HepG2 (cell line): ENCODE measurements around the gene MORF4L2. TPM values are rescaled to one million over a fixed set of nuclear protein-coding genes. Genes with fewer than 3 reads are reported as not detected.

Experiments
- ATAC-seq: fragments of 200-7000 bp; cut with Tn5 transposase; 3 replicates; pipeline ENCODE4 v1.9.1; 2020; ENCODE audit warnings: mild to moderate bottlenecking, moderate library complexity
- BruUV-seq: library from RNA; stranded (reverse); fragments of 400-500 nt; replicated peaks from 2 replicates; lab custom pipeline; 2021; lab: Mats Ljungman, UMichigan
- CTCF ChIA-PET: fragments of 300-600 bp; formaldehyde crosslinking; extraction: SDS; loops from one replicate; lab custom pipeline; 2021; ENCODE audit warnings: low total read pairs, inconsistent platforms, low intra/inter-chr PET ratio; lab: Yijun Ruan, JAX
- POLR2A ChIA-PET: fragments of 350-600 bp; sonication (Branson Sonifier 250); formaldehyde crosslinking; loops from one replicate; lab custom pipeline; 2020; ENCODE audit warnings: antibody characterized with exemption, inconsistent platforms; lab: Yijun Ruan, JAX
- DNase-seq: peaks from one replicate; pipeline ENCODE4 v3.0.0-alpha.2; 2015; ENCODE audit warnings: low spot score
- FAIRE-seq: peaks from 3 replicates; lab custom pipeline; 2011; peaks lifted over from hg19 to GRCh38; lab: Jason Lieb, UNC
- H2AFZ ChIP-seq: one replicate; pipeline ENCODE4 v1.6.1; 2011; ENCODE audit warnings: low read length, inconsistent platforms
- H3K27ac ChIP-seq: fragments of 300-600 bp; 3 replicates; pipeline ENCODE4 v1.8.0; 2011; ENCODE audit warnings: mixed run types, mild to moderate bottlenecking, mixed read lengths, low read length, inconsistent platforms; ENCODE audit not compliant: insufficient read depth; ENCODE audit errors: extremely low read length
- H3K27me3 ChIP-seq, 2 experiments: fragments of 200-600 bp in 1 of 2; 2 replicates in 1 of 2; 3 replicates in 1 of 2; pipeline versions ENCODE4 v1.6.0 to v1.8.0; 2011; ENCODE audit warnings: low read length in 2 of 2, mild to moderate bottlenecking in 2 of 2, moderate library complexity in 2 of 2, inconsistent platforms in 1 of 2; ENCODE audit not compliant: insufficient read depth in 2 of 2, control insufficient read depth in 1 of 2
- H3K36me3 ChIP-seq, 2 experiments: fragments of 200-600 bp in 1 of 2; replicated peaks in 1 of 2; 2 replicates in 1 of 2; 3 replicates in 1 of 2; pipeline versions ENCODE4 v1.5.1 to v1.8.0; 2011; ENCODE audit warnings: low read length in 2 of 2, inconsistent platforms in 1 of 2; ENCODE audit not compliant: insufficient read depth in 2 of 2, control insufficient read depth in 1 of 2
- H3K4me1 ChIP-seq: 2 replicates; pipeline ENCODE4 v1.5.1; 2012; ENCODE audit warnings: low read length, inconsistent platforms; ENCODE audit not compliant: insufficient read depth
- H3K4me2 ChIP-seq: 2 replicates; pipeline ENCODE4 v1.6.0; 2011; ENCODE audit warnings: low read depth, low read length, inconsistent platforms
- H3K4me3 ChIP-seq, 3 experiments: fragments of 200-600 bp in 1 of 3; sonication (generic), shearing (Covaris generic) in 1 of 3; replicated peaks in 1 of 3; 2 replicates each; pipeline ENCODE4 v1.5.1; 2011 to 2016; ENCODE audit warnings: low read length in 3 of 3, inconsistent platforms in 2 of 3, low read depth in 2 of 3, mild to moderate bottlenecking in 2 of 3, control low read depth in 1 of 3, mixed read lengths in 1 of 3; ENCODE audit not compliant: insufficient read depth in 1 of 3
- H3K79me2 ChIP-seq: one replicate; pipeline ENCODE4 v1.6.1; 2011; ENCODE audit warnings: low read length, inconsistent platforms; ENCODE audit not compliant: insufficient read depth
- H3K9ac ChIP-seq: 2 replicates; pipeline ENCODE4 v1.6.0; 2011; ENCODE audit warnings: mild to moderate bottlenecking, low read depth, low read length, inconsistent platforms; ENCODE audit not compliant: insufficient read depth
- H3K9me3 ChIP-seq: 2 replicates; pipeline ENCODE4 v1.5.1; 2012; ENCODE audit warnings: mild to moderate bottlenecking, low read length
- H4K20me1 ChIP-seq: 2 replicates; pipeline ENCODE4 v1.6.0; 2011; ENCODE audit warnings: inconsistent platforms, mild to moderate bottlenecking, low read length, moderate library complexity; ENCODE audit not compliant: insufficient read depth
- GMEB2 ChIP-seq: IDR thresholded peaks from 2 replicates; pipeline ENCODE4 v1.6.1; 2016; ENCODE audit warnings: missing biosample characterization, missing genetic modification reagents, low read depth
- HMG20B ChIP-seq: conservative IDR thresholded peaks from 2 replicates; pipeline ENCODE4 v1.6.1; 2016; ENCODE audit warnings: missing genetic modification reagents, missing compliant biosample characterization
- MYC ChIP-seq: sonication (generic); formaldehyde crosslinking; IDR thresholded peaks from 2 replicates; pipeline ENCODE4 v1.9.0; 2021; ENCODE audit warnings: missing genetic modification reagents, borderline replicate concordance
- RCOR2 ChIP-seq: IDR thresholded peaks from 2 replicates; pipeline ENCODE4 v1.6.1; 2016; ENCODE audit warnings: missing biosample characterization, missing genetic modification reagents
- ZNF776 ChIP-seq: sonication (generic); formaldehyde crosslinking; IDR thresholded peaks from 2 replicates; pipeline ENCODE4 v1.4.0; 2020; ENCODE audit warnings: mild to moderate bottlenecking, missing genetic modification reagents
- WGBS: methylation state at CpG from one replicate; pipeline ENCODE4 v1.1.6; 2017; ENCODE audit warnings: low lambda C conversion rate; 5-methylcytosine and 5-hydroxymethylcytosine counted together
- in situ Hi-C: cut with HindIII; loops from 2 replicates; pipeline ENCODE4 v1.10.0; 2017; ENCODE audit warnings: low pct_unique_long_range_greater_than_20kb; ENCODE audit not compliant: extremely low pct_ligation_motif_present
- intact Hi-C: fragments of 100-400 bp; cut with micrococcal nuclease; formaldehyde crosslinking; loops from one replicate; pipeline ENCODE4 v1.10.0; 2022; ENCODE audit not compliant: unreplicated experiment
- polyA plus RNA-seq, 8 experiments: library from polyadenylated mRNA; depleted of rRNA in 3 of 8; stranded (reverse) in 7 of 8; unstranded in 1 of 8; fragments of >200 nt; fragmentation: Illumina TruSeq in 4 of 8; extraction: Trizol in 4 of 8; gene quantifications; 2 replicates each; pipeline versions ENCODE4 v1.2.1 to v1.2.3, GENCODE V29; 2011 to 2016; ENCODE audit warnings: low read depth in 4 of 8, missing spikeins in 1 of 8, mixed read lengths in 1 of 8; ENCODE audit not compliant: insufficient read depth in 1 of 8
- total RNA-seq, 5 experiments: library from RNA; depleted of rRNA; stranded (reverse); fragments of >200 nt; fragmentation: Illumina TruSeq; extraction: Trizol; gene quantifications; 2 replicates each; pipeline ENCODE4 v1.2.3, GENCODE V29; 2016; ENCODE audit warnings: low read depth in 1 of 5
- TF ChIP-seq, protein P1 (sequence below): fragments of 450-650 bp; IDR thresholded peaks from 2 replicates; pipeline ENCODE4 v1.6.1; 2016

Gene MORF4L2
- total and polyA plus RNA-seq, 2 of the 13 experiments (the other 11 are each of a cell fraction or from before 2014, with no cell fraction given) = 358 to 469 TPM

DNA sequence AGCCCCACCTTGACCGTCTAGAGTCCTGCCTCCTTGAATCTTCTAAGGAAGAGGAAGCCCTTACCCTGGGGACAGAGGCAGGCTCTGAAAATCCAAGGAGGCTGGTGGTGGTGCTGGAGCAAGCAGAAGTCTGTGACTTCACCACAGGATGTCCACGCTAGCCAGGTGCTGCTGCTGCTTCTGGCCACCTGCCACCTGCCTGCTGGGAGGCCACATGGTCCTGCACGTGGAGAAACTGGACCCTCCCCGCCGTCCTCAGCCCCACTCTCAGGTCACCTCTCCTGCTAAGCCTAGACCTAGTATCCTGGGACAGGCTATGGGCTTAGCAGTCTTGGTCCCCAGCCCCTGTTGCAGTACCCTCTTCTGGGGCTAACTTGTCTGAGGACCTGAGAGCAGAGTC lies 40.0 kb upstream of the MORF4L2 start:
- FAIRE-seq (no peak), DNase-seq (no peak), ATAC-seq (no peak; the same call in 2 of the 3 replicates)
- no peaks in the 10 kb centered on the region for H3K4me1 ChIP-seq
- BruUV-seq = no TSS peak
- no peak overlapping the region for H3K9ac ChIP-seq
- H2AFZ ChIP-seq = no peak overlapping the region
- no peak overlapping the region for H3K4me2 ChIP-seq
- no CpG with 5 or more reads among the region's 5 CpGs for whole genome bisulfite sequencing
- TF ChIP-seq HMG20B (CRISPR knock-in tag) (no peak), GMEB2 (CRISPR knock-in tag) (no peak), ZNF776 (no peak), MYC (CRISPR knock-in tag) (no peak), RCOR2 (no peak)
- TF ChIP-seq, protein P1, sequence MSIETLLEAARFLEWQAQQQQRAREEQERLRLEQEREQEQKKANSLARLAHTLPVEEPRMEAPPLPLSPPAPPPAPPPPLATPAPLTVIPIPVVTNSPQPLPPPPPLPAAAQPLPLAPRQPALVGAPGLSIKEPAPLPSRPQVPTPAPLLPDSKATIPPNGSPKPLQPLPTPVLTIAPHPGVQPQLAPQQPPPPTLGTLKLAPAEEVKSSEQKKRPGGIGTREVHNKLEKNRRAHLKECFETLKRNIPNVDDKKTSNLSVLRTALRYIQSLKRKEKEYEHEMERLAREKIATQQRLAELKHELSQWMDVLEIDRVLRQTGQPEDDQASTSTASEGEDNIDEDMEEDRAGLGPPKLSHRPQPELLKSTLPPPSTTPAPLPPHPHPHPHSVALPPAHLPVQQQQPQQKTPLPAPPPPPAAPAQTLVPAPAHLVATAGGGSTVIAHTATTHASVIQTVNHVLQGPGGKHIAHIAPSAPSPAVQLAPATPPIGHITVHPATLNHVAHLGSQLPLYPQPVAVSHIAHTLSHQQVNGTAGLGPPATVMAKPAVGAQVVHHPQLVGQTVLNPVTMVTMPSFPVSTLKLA = peak; percentile 30; the same call in 1 of the 2 replicates
- CTCF ChIA-PET = no interaction called here
- H3K36me3 ChIP-seq = no peaks in the 10 kb centered on the region
- in situ Hi-C loops = no loop called here
- H3K79me2 ChIP-seq = no peaks in the 10 kb centered on the region
- H3K9me3 ChIP-seq = no peaks in the 10 kb centered on the region
- H4K20me1 ChIP-seq = no peaks in the 10 kb centered on the region
- no peak overlapping the region for H3K4me3 ChIP-seq
- intact Hi-C loops = no loop called here
- no peak overlapping the region for H3K27ac ChIP-seq
- POLR2A ChIA-PET = no interaction called here
- H3K27me3 ChIP-seq = peaks cover 0 to 3% of the 10 kb centered on the region in 2 experiments; a peak in 3 of 5 replicates
